ENCODE data around the gene HAND2. TPM values are rescaled to one million over a fixed set of nuclear protein-coding genes. Genes with fewer than 3 reads are reported as not detected.
A peak's percentile ranks its signal among the peaks of the same experiment; 100 is the strongest.

The HAND2 gene
- total and polyA plus RNA-seq, 2 of the 8 experiments (the other 6 are each of a cell fraction or from before 2014, with no cell fraction given), result 0.05 TPM; not detected in 1

DNA sequence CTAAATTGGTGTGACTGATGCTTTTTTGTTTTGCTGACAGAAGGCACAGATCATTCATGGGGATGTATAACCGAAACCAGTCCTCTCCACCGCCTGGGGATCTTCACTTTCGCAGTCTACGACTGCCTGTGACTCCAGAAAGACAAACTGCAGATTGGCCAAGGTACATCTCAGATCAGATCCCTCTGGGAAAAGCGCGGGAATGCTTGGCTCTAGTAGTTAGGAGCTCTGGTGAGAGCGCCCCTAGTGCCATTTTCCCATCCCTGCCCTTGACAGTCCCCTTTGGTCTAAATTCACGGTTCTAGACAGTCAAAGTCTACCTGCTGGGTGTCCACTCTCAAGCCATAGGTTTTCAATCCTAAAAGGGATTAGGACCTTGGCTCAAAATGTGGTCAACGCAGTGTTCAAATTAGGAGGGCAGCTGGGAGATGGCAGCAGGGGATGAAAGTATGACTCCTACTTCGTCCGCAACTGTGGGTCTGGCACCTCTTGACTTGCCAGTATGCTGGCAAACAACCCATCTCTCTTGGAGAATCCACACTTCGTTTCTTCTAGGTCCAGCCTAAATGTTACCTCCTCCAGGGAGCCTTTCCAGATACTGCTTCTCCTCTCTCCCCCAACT is 6.9 kb upstream of the HAND2 start (continued):
- TF ChIP-seq SP4 (IDR thresholded peaks at IDR 0.05; ENCODE audit: low read length) (no peak), RAD21 (IDR thresholded peaks at IDR 0.05 in 1 of 2, conservative IDR thresholded peaks at IDR 0.05 in 1 of 2; ENCODE audit: low read depth in 2 of 2, low read length in 2 of 2) (peak; percentile 48 to 51), CTCF (IDR thresholded peaks at IDR 0.05; ENCODE audit: control extremely low read depth in 1 of 3, insufficient read depth in 1 of 3, low read depth in 1 of 3, low read length in 3 of 3) (peak; percentile 55 to 84 (median 63)), RBBP5 (IDR thresholded peaks at IDR 0.05; ENCODE audit: borderline replicate concordance, low read depth, low read length) (no peak), RXRA (IDR thresholded peaks at IDR 0.05; ENCODE audit: insufficient read depth, low read depth, low read length) (no peak), YY1 (IDR thresholded peaks at IDR 0.05; ENCODE audit: low read depth, low read length) (0 out of 2 replicates have a peak, but pooled peaks have one; percentile 39), EP300 (IDR thresholded peaks at IDR 0.05; ENCODE audit: borderline replicate concordance in 1 of 2, low read depth in 2 of 2, low read length in 2 of 2) (no peak), MAFK (IDR thresholded peaks at IDR 0.05; ENCODE audit: low read depth, low read length) (no peak), POU5F1 (IDR thresholded peaks at IDR 0.05; ENCODE audit: low read depth, low read length) (no peak), SAP30 (IDR thresholded peaks at IDR 0.05; ENCODE audit: insufficient read depth, insufficient replicate concordance, low read length) (no peak), RNF2 (IDR thresholded peaks at IDR 0.05; ENCODE audit: borderline replicate concordance, low read depth, low read length, missing control alignments, poor library complexity, severe bottlenecking) (peak; percentile 80)
- TF ChIP-seq, protein P1, sequence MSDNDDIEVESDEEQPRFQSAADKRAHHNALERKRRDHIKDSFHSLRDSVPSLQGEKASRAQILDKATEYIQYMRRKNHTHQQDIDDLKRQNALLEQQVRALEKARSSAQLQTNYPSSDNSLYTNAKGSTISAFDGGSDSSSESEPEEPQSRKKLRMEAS (IDR thresholded peaks at IDR 0.05), result peak; percentile 50
